D721Med (cell line): Measurements from ENCODE around the gene C2CD4D.

Experiments
- DNase-seq: peaks from one replicate; pipeline ENCODE4 v3.0.0; 2011; ENCODE audit warnings: low spot score; ENCODE audit not compliant: insufficient read length
- FAIRE-seq: peaks from 2 replicates; lab custom pipeline; 2011; peaks lifted over from hg19 to GRCh38; lab: Jason Lieb, UNC
- CTCF ChIP-seq: IDR thresholded peaks from 2 replicates; pipeline ENCODE4 v1.5.1; 2012; ENCODE audit warnings: mild to moderate bottlenecking, control low read depth; ENCODE audit not compliant: insufficient read depth; ENCODE audit errors: missing control alignments

The C2CD4D gene

GRCh38 chr1:151825751-151826660 is 13.6 kb downstream of the C2CD4D start:
- no peak for TF ChIP-seq CTCF
- FAIRE-seq (no peak), DNase-seq (no peak)

GRCh38 chr1:151825204-151825603 is 14.4 kb downstream of the C2CD4D start:
- FAIRE-seq (no peak), DNase-seq (no peak)
- no peak for TF ChIP-seq CTCF

GRCh38 chr1:151823175-151823574 is 16.4 kb downstream of the C2CD4D start:
- FAIRE-seq (no peak), DNase-seq (no peak)
- no peak for TF ChIP-seq CTCF

GRCh38 chr1:151822404-151822803 is 17.2 kb downstream of the C2CD4D start:
- DNase-seq (no peak), FAIRE-seq (no peak)
- TF ChIP-seq CTCF, result no peak

GRCh38 chr1:151820940-151821339 is 18.7 kb downstream of the C2CD4D start:
- TF ChIP-seq CTCF, result no peak
- DNase-seq, result no peak
- no peak for FAIRE-seq

- TF ChIP-seq CTCF, result no peak
- no peak for FAIRE-seq
- no peak for DNase-seq
Measured at GRCh38 chr1:151819976-151820623, 19.5 kb downstream of the C2CD4D start.
